HG02938 (cell line): ENCODE results near the gene SHB.

Source experiments
- ATAC-seq: cut with Tn5 transposase; IDR thresholded peaks from one replicate; pipeline ENCODE4 v1.9.1; 2021; ENCODE audit warnings: mild to moderate bottlenecking, moderate library complexity; ENCODE audit not compliant: unreplicated experiment

The SHB gene

GRCh38 chr9:38088006-38088925, 19.2 kb upstream of the SHB start:
- peak; percentile 35 for ATAC-seq

- ATAC-seq = no peak
These were observed 17.5 kb upstream of the SHB start for GRCh38 chr9:38086496-38086895.

GRCh38 chr9:38085308-38085707, 16.3 kb upstream of the SHB start:
- ATAC-seq = no peak

- ATAC-seq = no peak
These were observed 15.5 kb upstream of the SHB start for GRCh38 chr9:38084556-38084880.

DNA sequence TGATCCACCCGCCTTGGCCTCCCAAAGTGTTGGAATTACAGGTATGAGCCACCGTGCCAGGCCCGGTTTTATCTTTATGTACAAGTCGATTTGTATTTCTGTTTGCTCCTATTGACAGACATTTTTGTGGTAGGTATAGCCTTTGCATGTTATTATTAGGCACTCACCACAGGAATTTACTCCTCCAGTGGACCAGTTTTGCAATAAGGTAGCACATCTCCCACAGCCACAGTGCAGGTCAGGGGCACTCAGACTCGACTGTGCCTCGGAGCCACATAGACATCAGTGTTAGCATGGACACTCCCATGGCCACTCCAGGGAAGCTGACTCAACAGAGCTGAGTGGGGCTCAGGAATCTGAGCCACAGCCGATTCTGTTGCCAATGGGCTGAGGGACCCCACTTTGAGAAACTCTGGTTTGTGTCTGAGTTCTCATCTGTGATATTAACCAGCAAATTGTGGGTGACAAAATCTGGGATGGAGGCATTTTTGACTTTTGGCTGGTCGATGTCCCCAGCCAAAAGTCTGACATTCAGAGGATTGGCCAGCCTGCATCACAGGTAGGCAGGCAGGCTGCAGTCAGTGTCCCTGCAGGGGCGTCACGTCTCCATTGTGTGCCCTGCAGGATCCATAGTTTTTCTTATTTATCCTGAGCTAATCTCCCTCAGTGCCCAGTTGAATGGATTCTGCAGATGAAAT, 15.0 kb upstream of the SHB start:
- ATAC-seq = no peak

DNA sequence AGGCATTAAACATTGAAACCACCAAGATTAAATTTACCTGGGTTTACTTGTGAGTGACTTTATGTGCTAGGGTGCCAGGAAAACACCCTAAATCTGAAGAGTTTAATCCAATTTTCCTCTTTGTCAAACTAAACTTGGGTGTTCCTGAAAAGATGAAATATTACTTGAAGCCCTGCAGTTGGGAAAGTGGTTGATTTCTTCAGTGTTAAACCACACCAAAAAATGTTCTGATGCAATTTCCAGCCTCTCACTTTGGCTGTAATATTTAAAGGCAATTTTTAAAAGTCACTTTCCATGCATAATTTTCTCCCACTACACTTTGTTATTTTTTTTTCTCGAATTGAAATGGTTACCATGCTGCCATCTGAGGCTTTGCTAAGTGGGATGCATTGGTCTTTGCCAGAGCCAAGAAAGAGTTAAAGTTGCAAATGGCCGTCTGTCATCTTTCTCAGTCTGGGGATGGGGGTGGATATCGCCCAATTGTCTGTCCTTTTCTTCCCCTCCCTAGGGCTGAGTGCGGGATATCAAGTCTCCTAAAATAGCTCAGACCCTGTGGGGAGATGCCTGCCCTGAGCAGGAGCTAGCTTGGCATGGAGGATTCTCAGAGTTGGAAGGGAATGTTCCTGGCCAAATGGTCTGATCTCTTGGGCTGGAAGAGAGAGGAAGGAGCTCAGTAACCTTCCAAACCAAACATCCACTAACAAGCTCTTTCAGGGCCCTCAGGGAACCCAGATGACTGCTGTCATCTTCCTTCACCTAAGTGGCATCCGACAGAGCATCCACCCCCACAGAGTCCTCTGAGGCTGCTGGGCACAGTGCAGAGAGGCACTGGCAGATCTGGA, 13.6 kb upstream of the SHB start:
- no peak for ATAC-seq

DNA sequence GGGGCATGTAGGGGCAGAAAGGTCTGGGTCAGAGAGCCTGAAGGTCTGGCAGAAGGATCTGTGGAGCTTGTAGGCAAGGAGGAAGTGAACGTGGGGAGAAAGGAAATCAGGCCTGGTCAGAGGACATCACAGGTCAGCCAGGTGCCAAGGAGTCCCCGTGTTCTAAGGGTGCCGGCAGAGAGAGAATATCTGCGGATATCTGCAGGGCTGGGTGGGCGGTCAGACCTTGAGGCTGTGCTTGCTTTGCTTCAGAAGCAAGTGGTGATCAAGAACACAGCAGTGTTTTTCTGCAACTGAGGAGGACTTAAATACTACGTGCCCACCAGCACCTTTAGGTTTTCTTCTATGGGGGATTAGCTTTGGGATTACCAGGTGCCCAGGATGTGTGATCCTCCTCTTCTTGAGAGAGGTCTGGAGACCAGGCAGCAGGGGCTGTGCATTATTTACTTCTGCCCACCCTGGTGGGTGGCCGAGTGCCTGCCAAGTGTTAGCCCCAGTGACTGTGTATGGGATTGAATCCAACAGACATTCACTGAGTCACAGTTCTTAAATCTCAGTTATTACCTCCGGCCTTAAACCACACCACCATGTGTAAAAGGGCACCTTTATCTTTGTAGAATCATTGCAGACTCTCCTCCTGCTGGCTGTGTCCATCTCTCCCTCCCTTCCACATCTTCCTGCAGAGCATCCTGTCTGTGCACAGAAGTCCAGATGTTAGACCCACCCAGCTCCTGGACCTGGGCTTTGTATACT, 12.5 kb upstream of the SHB start:
- no peak for ATAC-seq

- ATAC-seq = no peak
These were observed 10.5 kb upstream of the SHB start for GRCh38 chr9:38079461-38080031.

DNA sequence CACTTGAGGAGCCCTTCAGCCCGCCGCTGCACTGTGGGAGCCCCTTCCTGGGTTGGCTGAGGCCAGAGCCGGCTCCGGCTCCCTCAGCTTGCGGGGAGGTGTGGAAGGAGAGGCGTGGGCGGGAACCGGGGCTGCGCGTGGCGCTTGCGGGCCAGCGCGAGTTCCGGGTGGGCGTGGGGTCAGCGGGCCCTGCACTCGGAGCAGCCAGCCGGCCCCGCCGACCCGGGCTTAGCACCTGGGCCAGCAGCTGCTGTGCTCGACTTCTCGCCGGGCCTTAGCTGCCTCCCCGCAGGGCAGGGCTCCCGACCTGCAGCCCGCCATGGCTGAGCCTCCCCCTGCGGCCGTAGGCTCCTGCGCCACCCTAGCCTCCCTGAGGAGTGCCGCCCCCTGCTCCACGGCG, 6.2 kb upstream of the SHB start:
- ATAC-seq = no peak

- no peak for ATAC-seq
These were observed 5.5 kb upstream of the SHB start for GRCh38 chr9:38074441-38074961.

DNA sequence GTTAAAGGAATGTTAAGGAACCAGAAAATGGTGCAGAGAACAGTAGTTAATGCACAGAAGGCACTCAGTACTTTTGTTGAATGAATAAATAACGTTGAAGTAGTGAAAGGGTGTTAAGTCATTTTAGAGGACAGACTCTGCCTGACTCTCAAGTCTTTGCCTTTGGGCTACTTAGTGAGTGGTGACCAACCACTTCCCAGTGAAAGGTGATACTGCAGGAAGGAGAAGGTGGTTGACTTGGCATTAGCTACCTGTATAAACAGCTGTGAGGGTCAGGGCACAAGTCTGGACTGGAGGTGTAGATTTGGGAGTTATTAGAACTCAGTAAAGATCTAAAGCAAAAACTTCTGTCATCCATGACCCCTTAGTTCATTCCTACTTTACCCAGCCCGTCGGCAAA, 4.9 kb upstream of the SHB start:
- no peak for ATAC-seq

GRCh38 chr9:38071470-38072134, 2.6 kb upstream of the SHB start:
- ATAC-seq = no peak

GRCh38 chr9:38067859-38068681, 957 bp downstream of the SHB start:
- ATAC-seq = peak; percentile 4

- ATAC-seq = no peak
These were observed 1.8 kb downstream of the SHB start for GRCh38 chr9:38066914-38067858.

DNA sequence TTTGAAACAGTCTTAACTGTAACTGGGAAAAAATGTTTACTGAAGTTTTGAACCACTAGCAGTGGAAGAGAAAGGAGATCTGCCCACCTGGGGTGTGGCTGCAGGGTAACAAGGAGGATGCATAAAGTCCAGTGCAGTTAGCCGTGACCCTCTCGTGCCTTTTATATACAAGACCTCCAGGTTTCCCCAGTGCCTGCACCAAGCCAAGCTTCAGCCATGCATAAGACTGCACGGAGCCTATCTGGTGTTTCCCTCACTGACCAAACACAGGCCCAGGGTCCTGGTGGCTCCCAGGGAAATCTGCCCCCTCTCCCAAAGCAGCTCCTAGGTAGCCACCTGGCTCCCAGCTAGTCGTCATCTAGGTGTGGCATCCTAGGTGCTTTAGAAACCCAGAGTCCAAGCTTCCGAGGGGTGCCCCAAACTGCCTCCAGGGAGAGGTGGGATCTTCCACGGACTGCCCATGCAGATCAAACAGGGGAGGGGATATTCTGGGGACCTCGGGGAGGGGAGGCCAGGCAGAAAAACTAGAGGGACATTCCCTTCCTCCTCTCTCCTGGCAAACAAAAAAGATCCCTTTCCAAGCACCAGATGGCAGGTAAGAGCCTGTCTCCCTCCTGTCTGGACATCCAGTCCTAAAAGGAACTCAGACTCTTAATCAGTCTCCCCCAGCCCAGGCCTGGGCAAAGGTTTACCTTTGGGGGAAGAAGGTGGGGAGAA, 2.7 kb downstream of the SHB start:
- ATAC-seq = no peak

DNA sequence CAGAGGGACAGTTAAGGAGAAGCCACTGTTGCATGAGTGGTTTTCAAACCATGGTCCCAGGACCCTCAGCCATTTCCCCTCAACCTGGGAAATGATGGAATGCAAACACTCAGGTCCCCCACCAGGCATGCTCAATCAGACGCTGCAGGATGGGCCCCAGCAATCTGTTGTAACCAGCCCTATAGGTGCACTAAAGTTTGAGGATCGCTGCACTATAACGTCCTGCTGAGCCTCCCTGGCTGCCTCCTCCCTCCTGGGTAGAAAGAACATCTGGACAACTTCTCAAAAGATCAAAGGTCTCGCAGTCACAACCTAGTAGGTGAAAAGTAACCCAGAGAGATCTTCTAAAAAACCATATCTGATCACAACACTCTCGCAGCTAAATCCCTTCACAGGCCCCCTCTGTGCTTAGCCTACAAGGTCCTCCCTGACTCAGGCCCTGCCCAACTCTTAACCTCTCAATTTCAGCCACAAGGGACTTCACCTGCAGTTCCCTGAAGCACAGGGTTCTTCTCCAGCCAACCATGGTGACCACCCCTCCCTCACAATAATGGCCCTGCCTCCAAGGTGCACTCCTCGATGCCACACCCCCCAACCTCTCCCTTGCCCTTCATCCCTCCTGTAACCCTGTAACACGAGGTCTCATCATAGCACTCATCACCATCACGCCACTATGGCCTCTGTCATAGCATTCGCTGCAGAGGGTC, 3.5 kb downstream of the SHB start:
- ATAC-seq = no peak
